Central memory CD4-positive, alpha-beta T cell (primary cell): Measurements from ENCODE around the gene CHMP3.
"Not testable (repeated sequence)": the region's sequence is repeated elsewhere in the genome, so short reads cannot be mapped to it uniquely, and the experiment has no call there.

Experiments used
- DNase-seq: peaks from one replicate; pipeline ENCODE4 v3.0.0; 2022

CHMP3 gene

GRCh38 chr2:86549440-86549839 lies 13.8 kb downstream of the CHMP3 start:
- DNase-seq: not testable (repeated sequence)

DNA sequence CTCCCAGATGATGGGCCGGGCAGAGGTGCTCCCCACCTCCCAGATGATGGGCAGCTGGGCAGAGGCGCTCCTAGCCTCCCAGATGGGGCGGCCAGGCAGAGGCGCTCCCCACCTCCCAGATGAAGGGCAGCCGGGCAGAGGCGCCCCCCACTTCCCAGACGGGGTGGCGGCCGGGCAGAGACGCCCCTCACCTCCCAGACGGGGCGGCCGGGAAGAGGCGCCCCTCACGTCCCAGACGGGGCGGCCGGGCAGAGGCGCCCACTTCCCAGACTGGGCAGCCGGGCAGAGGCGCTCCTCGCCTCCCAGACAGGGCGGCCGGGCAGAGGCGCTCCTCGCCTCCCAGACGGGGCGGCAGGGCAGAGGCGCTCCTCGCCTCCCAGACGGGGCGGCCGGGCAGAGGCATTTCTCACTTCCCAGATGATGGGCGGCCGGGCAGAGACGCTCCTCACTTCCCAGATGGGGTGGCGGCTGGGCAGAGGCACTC lies 14.3 kb downstream of the CHMP3 start:
- DNase-seq: not testable (repeated sequence)

DNA sequence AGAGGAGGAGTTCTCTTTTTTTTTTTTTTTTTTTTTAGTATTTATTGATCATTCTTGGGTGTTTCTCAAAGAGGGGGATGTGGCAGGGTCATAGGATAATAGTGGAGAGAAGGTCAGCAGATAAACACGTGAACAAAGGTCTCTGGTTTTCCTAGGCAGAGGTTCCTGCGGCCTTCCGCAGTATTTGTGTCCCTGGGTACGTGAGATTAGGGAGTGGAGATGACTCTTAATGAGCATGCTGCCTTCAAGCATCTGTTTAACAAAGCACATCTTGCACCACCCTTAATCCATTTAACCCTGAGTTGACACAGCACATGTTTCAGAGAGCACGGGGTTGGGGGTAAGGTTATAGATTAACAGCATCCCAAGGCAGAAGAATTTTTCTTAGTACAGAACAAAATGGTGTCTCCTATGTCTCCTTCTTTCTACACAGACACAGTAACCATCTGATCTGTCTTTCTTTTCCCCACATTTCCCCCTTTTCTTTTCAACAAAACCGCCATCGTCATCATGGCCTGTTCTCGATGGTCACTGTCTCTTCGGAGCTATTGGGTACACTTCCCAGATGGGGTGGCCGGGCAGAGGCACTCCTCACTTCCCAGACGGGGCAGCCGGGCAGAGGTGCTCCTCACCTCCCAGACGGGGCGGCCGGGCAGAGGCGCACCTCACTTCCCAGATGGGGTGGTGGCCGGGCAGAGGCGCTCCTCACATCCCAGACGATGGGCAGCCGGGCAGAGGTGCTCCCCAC lies 14.9 kb downstream of the CHMP3 start:
- not testable (repeated sequence) for DNase-seq

GRCh38 chr2:86545296-86545924 lies 17.8 kb downstream of the CHMP3 start:
- DNase-seq: not testable (repeated sequence)

- not testable (repeated sequence) for DNase-seq
Measured at GRCh38 chr2:86544278-86545099, 18.8 kb downstream of the CHMP3 start.

DNA sequence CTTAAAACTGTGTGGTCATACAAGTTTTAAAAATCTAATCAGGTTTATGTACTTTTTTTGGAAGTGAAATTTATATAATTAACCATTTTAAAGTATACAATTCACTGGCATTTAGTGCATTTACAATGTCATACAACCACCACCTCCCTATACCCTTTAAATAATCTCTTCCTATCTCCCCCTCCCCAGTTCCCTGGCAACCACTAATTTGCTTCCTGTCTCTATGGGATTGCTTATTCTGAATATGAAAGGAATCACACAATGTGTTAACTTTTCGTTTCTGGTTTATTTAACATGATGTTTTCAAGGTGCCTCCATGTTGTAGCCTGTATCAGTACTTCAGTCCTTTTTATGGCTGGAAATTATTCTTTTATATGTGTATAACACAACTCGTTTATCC lies 19.4 kb downstream of the CHMP3 start:
- no peak for DNase-seq

DNA sequence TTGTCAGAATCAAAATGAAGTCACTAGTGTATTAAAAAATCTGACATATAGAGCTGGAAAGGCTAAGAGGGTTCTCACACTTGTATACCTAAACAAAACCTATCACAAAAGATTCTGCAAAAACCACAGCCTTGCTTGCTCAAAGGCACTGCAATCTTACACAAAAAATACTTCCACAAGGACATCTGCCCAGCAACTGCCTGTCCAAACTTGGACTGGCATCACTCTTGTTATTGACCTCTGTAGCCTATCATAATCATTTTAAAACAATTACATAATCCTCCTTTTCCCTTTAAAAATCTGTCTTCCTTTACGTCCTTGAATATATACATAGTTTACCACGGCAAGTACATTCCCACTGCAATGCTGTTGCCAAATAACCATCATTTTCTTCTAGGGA lies 19.9 kb downstream of the CHMP3 start:
- DNase-seq: no peak

DNA sequence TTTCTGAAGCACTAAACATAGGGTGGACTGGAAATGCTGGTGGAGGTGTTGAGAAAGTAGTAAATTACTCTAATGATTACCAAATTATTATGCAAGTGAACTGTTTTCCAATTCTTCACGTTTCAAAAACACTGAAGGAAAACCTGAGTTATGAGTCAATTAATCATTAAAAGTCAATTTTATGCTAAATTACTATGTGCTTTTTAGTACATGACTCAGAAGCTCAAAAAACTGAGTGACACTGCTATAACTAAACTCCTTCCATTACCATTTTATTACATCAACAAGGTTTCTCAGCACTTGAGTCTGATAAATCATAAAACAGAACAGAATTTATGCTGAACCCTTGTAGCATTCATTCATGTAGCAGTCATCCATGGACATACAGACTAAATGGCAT lies 20.4 kb downstream of the CHMP3 start:
- no peak for DNase-seq

GRCh38 chr2:86541334-86541733 lies 21.9 kb downstream of the CHMP3 start:
- DNase-seq: no peak

DNA sequence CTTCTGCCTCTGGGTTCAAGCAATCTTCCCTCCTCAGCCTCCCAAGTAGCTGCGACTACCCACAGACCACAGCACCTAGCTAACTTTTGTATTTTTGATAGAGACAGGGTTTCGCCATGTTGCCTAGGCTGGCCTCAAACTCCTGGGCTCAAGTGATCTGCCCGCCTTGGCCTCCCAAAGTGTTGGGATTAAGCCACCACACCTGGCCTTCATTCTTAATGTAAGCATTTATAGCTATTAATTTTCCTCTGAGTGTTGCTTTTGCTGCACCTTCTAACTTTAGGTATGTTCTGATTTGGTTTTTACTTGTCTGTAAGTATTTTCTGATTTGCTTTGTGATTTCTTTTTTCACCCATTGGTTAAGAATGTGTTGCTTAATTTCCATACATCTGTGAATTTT lies 29.7 kb downstream of the CHMP3 start:
- DNase-seq: no peak

GRCh38 chr2:86525421-86526340 lies 37.6 kb downstream of the CHMP3 start:
- DNase-seq: no peak

DNA sequence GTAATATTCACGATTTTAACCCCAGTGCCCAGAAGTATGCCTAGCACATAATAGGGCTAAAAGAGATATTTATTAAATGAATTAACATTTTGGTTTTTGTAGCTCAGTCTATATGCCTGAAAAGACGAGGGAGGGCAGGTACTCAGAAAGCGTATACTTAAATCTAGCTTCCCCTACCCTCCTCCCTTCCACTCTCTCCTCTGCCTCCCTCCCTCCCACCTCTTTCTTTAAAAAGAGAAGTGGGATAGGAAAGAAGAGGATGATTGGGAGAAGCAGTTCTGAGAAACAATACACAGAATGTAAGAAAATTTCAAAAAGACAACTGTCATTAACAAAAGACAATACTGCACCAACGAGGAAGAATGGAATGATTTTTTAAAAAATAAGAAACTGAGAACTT lies 39.8 kb downstream of the CHMP3 start:
- DNase-seq: no peak

GRCh38 chr2:86522711-86523110 lies 40.5 kb downstream of the CHMP3 start:
- DNase-seq: no peak

GRCh38 chr2:86521922-86522321 lies 41.3 kb downstream of the CHMP3 start:
- no peak for DNase-seq

DNA sequence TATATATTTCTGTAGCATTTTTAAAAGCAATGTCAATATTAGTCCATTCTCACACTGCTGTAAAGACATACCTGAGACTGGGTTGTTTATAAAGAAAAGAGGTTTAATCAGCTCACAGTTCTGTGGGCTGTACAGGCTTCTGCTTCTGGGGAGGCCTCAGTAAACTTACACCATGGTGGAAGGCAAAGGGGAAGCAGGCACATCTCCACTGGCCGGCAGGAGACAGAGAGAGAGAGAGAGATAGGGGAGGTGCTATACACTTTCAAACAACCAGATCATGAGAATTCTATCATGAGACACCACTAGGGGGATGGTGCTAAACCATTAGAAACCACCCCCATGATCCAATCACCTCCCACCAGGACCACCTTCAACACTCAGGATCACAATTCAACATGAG lies 43.1 kb downstream of the CHMP3 start:
- no peak for DNase-seq

GRCh38 chr2:86519349-86519748 lies 43.9 kb downstream of the CHMP3 start:
- no peak for DNase-seq

DNA sequence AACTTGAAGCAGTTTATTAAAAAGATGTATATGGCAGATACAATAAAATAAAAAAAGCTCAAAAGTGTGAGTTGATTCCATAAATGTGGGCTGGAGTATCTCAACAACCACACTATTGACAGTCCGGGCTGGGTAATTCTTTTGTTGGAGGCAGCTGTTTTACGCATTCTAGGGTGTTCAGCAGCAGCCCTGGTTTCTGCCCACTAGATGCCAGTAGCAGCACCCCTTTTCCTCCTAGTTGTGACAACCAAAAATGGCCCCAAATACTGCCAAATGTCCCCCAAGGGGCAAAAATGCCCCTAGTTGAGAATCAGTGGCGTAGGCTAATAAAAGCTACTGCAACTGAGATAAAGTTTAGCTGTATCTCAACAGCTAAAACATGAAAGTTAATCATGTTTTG lies 44.8 kb downstream of the CHMP3 start:
- peak; percentile 19 for DNase-seq

- DNase-seq: no peak
Measured at GRCh38 chr2:86513948-86514660, 49.1 kb downstream of the CHMP3 start.

GRCh38 chr2:86512892-86513291 lies 50.4 kb downstream of the CHMP3 start:
- DNase-seq: no peak

- no peak for DNase-seq
Measured at GRCh38 chr2:86512034-86512433, 51.2 kb downstream of the CHMP3 start.

DNA sequence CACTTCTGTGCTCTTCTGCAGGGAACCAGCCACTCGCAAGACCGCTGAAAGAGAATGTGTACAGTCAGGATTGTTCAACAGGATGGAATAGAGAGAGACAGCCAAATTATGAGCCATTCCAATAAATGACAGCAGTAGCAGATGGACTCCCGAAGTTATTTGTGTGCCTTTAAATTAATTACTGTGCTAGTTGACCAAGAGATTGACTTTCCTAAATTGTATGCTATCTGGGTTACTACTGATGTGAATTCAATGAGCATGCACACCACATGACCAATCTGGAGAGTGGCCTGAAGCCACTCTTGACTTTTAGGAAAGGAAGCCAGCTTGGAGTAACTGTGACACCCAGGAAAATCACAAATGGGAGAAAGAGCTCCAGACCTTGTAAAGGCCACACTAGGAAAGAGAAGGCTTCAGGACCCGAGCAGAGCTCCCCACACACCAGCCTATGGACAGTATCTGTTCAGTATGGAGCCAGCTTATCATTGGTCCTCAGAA lies 52.8 kb downstream of the CHMP3 start:
- DNase-seq: no peak

DNA sequence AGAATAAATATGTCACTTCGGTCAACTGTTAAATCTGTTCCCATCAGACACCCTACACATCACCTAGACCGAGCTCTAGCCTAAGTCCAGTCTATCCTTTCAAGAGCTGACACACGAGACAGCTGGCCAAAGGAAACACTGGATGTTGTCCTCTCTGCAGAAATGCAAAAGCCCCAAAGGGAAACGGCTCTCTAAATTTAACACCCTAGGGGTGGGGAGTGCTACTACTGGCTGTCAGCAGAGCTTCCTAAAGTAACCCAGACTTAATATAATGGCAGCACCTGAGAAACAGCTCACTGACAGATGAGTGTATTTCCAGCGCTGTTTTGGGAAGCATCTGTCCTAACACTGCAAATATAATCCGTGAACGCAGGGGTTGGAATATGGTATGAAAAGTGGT lies 55.6 kb downstream of the CHMP3 start:
- DNase-seq: no peak
